ENCODE measurements around the gene CA10. TPM values are rescaled to one million over a fixed set of nuclear protein-coding genes. Genes with fewer than 3 reads are reported as not detected.

Gene CA10
- total RNA-seq, 4 donors from 2014 or later = not detected

GRCh38 chr17:51818777-51819176 lies 339.7 kb downstream of the CA10 start:
- Histone ChIP-seq H3K4me3 (no peak overlapping the region), H3K27ac (no peak overlapping the region)
- WGBS = 67% methylated on average over 1 of the region's 1 CpG

GRCh38 chr17:51817955-51818354 lies 340.6 kb downstream of the CA10 start:
- Histone ChIP-seq H3K4me3 (no peak overlapping the region), H3K36me3 (no peaks in the 10 kb centered on the region), H3K9me3 (no peaks in the 10 kb centered on the region), H3K4me1 (no peaks in the 10 kb centered on the region), H3K27ac (no peak overlapping the region), H3K27me3 (no peaks in the 10 kb centered on the region)
- DNase-seq (ENCODE audit: low spot score in 2 of 2) = no peak
- no peak for TF ChIP-seq CTCF (IDR thresholded peaks at IDR 0.05)
- TF ChIP-seq POLR2A (IDR thresholded peaks at IDR 0.05) = no peak
- no peak for TF ChIP-seq POLR2AphosphoS5 (IDR thresholded peaks at IDR 0.05)
- no peak for TF ChIP-seq EP300 (IDR thresholded peaks at IDR 0.05)
- 62% methylated on average over 1 of the region's 1 CpG for WGBS

More at GRCh38 chr17:51818777-51819176, 339.7 kb downstream of the CA10 start:
- Histone ChIP-seq H3K4me1 (no peaks in the 10 kb centered on the region), H3K27me3 (no peaks in the 10 kb centered on the region), H3K9me3 (no peaks in the 10 kb centered on the region), H3K36me3 (no peaks in the 10 kb centered on the region)
- no peak for DNase-seq (ENCODE audit: low spot score in 2 of 2)
- no peak for TF ChIP-seq EP300 (IDR thresholded peaks at IDR 0.05)
- TF ChIP-seq POLR2A (IDR thresholded peaks at IDR 0.05) = no peak
- no peak for TF ChIP-seq CTCF (IDR thresholded peaks at IDR 0.05)
- TF ChIP-seq POLR2AphosphoS5 (IDR thresholded peaks at IDR 0.05) = no peak

- Histone ChIP-seq H3K27me3 (no peaks in the 10 kb centered on the region), H3K4me1 (no peaks in the 10 kb centered on the region), H3K4me3 (no peak overlapping the region), H3K9me3 (no peaks in the 10 kb centered on the region), H3K36me3 (no peaks in the 10 kb centered on the region), H3K27ac (no peak overlapping the region)
- TF ChIP-seq CTCF (IDR thresholded peaks at IDR 0.05) (no peak), POLR2AphosphoS5 (IDR thresholded peaks at IDR 0.05) (no peak), EP300 (IDR thresholded peaks at IDR 0.05) (no peak), POLR2A (IDR thresholded peaks at IDR 0.05) (no peak)
- DNase-seq (ENCODE audit: low spot score in 2 of 2) = no peak
These were observed 341.4 kb downstream of the CA10 start for GRCh38 chr17:51817117-51817516.

DNA sequence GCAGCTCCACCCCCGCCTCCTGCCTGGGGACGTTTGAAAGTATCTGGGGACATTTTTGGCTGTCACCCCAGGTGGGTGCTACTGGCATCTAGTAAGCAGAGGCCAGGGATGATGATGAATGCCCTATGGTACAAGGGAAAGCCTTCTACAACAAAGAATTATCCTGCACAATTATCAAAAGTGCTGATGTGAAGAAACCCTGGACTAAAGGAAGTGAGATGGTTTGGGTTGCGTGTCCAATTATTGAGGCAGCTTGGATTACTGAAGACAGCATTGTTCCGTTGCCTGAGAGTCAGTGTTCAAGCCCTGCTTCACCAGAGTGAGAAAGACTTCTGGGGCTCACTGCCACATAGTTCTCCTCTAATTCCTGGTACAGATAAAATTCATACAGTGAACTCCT lies 343.4 kb downstream of the CA10 start:
- Histone ChIP-seq H3K4me1 (no peaks in the 10 kb centered on the region), H3K27me3 (no peaks in the 10 kb centered on the region), H3K36me3 (no peaks in the 10 kb centered on the region), H3K27ac (no peak overlapping the region), H3K4me3 (no peak overlapping the region), H3K9me3 (no peaks in the 10 kb centered on the region)
- no peak for DNase-seq (ENCODE audit: low spot score in 2 of 2)
- TF ChIP-seq POLR2A (IDR thresholded peaks at IDR 0.05) = no peak
- no peak for TF ChIP-seq EP300 (IDR thresholded peaks at IDR 0.05)
- TF ChIP-seq POLR2AphosphoS5 (IDR thresholded peaks at IDR 0.05) = no peak
- TF ChIP-seq CTCF (IDR thresholded peaks at IDR 0.05) = no peak
- WGBS = 62% methylated on average over 4 of the region's 4 CpGs

DNA sequence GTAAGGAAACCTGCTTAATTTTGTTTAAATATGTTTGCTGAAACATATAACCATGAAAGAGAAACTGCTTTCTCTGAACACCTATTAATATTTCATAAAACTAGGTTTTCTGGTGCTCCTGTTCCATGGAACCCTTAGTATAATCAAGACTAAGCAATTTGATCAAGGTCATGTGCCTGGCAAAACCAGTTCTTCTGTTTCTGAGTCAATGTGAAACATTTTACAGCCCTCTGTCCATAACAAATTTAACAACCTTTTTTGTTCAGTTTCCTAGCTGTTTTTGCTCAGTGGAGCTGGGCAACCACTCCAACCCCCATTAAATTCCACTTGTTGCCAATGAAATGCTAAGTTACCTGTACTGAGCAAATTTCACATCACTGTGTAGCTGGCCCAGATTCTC lies 344.0 kb downstream of the CA10 start:
- no peak overlapping the region for H3K4me3 ChIP-seq
- no peaks in the 10 kb centered on the region for H3K9me3 ChIP-seq
- H3K4me1 ChIP-seq = no peaks in the 10 kb centered on the region
- H3K36me3 ChIP-seq = no peaks in the 10 kb centered on the region
- TF ChIP-seq POLR2A (IDR thresholded peaks at IDR 0.05) (no peak), CTCF (IDR thresholded peaks at IDR 0.05) (no peak), EP300 (IDR thresholded peaks at IDR 0.05) (no peak), POLR2AphosphoS5 (IDR thresholded peaks at IDR 0.05) (no peak)
- no peak overlapping the region for H3K27ac ChIP-seq
- no peak for DNase-seq (ENCODE audit: low spot score in 2 of 2)
- H3K27me3 ChIP-seq = no peaks in the 10 kb centered on the region
